Neuron (in vitro differentiated cells): ENCODE results near the gene DNHD1.

Experiments
- H2AFZ ChIP-seq: one replicate; pipeline ENCODE4 v1.6.1; 2013; ENCODE audit warnings: low read depth, mild to moderate bottlenecking, inconsistent platforms, low read length, moderate library complexity
- H3K27me3 ChIP-seq: one replicate; pipeline ENCODE4 v1.6.1; 2013; ENCODE audit warnings: low read length; ENCODE audit not compliant: insufficient read depth
- H3K36me3 ChIP-seq: one replicate; pipeline ENCODE4 v1.6.1; 2013; ENCODE audit warnings: low read length; ENCODE audit not compliant: insufficient read depth
- H3K4me1 ChIP-seq: one replicate; pipeline ENCODE4 v1.6.1; 2013; ENCODE audit warnings: low read length; ENCODE audit not compliant: insufficient read depth
- H3K4me3 ChIP-seq: 2 replicates; pipeline ENCODE4 v1.5.1; 2013; ENCODE audit warnings: mild to moderate bottlenecking, low read length, moderate library complexity
- H3K9me3 ChIP-seq: one replicate; pipeline ENCODE4 v1.6.1; 2013; ENCODE audit warnings: low read length

DNHD1 gene

DNA sequence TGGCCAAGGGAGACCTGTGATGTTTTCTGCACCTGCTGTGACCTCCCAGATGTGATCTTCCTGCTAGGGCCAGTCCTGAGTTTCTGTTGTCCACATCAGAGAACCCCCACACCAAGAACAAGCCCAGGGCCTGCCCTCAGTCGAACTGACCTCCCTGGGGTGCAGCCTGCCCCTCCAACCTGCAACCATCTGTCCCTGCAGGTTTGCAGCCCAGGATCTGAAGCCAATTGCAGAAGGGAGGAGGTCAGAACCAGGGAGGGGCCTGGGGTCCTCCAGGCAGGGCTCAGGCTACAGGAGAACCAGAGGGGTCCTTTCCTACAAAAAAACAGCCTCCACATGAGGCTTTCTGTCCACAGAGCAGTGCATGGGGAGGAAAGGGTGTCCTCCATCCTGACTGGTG lies 24.1 kb upstream of the DNHD1 start:
- Histone ChIP-seq H2AFZ (no peak overlapping the region), H3K27me3 (no peaks in the 10 kb centered on the region), H3K4me3 (peak overlapping the region; percentile 81), H3K9me3 (no peaks in the 10 kb centered on the region), H3K36me3 (peaks cover 10% of the 10 kb centered on the region), H3K4me1 (peaks cover 15% of the 10 kb centered on the region)

- peaks cover 15% of the 10 kb centered on the region for H3K36me3 ChIP-seq
- H3K27me3 ChIP-seq, result no peaks in the 10 kb centered on the region
- no peaks in the 10 kb centered on the region for H3K9me3 ChIP-seq
- H3K4me1 ChIP-seq, result peaks cover 15% of the 10 kb centered on the region
- peak within 1 kb of the TSS; percentile 81 for H3K4me3 ChIP-seq
- H2AFZ ChIP-seq, result peak within 1 kb of the TSS; percentile 65
Observed at GRCh38 chr11:6473451-6474412, 23.3 kb upstream of the DNHD1 start, which contains the start of gene TRIM3. TRIM3 (minus strand) TSS chr11:6473941; CDS start chr11:6465695, 8,246 bp downstream.

- H3K9me3 ChIP-seq, result no peaks in the 10 kb centered on the region
- H3K4me3 ChIP-seq, result peak overlapping the region; percentile 47
- peaks cover 20% of the 10 kb centered on the region for H3K36me3 ChIP-seq
- peaks cover 9% of the 10 kb centered on the region for H3K4me1 ChIP-seq
- H2AFZ ChIP-seq, result no peak overlapping the region
- H3K27me3 ChIP-seq, result no peaks in the 10 kb centered on the region
Observed at GRCh38 chr11:6474413-6474792, 22.7 kb upstream of the DNHD1 start.

GRCh38 chr11:6474806-6475500 lies 22.1 kb upstream of the DNHD1 start:
- Histone ChIP-seq H3K36me3 (peaks cover 21% of the 10 kb centered on the region), H2AFZ (no peak overlapping the region), H3K4me1 (peaks cover 9% of the 10 kb centered on the region), H3K27me3 (no peaks in the 10 kb centered on the region), H3K9me3 (no peaks in the 10 kb centered on the region), H3K4me3 (no peak overlapping the region)

- no peaks in the 10 kb centered on the region for H3K27me3 ChIP-seq
- H3K9me3 ChIP-seq, result no peaks in the 10 kb centered on the region
- peaks cover 21% of the 10 kb centered on the region for H3K36me3 ChIP-seq
- H3K4me3 ChIP-seq, result no peak overlapping the region
- H3K4me1 ChIP-seq, result peaks cover 17% of the 10 kb centered on the region
- H2AFZ ChIP-seq, result no peak overlapping the region
Observed at GRCh38 chr11:6475936-6476335, 21.1 kb upstream of the DNHD1 start.

GRCh38 chr11:6476571-6476970 lies 20.5 kb upstream of the DNHD1 start:
- no peak overlapping the region for H2AFZ ChIP-seq
- no peaks in the 10 kb centered on the region for H3K27me3 ChIP-seq
- peaks cover 17% of the 10 kb centered on the region for H3K4me1 ChIP-seq
- H3K4me3 ChIP-seq, result no peak overlapping the region
- peaks cover 21% of the 10 kb centered on the region for H3K36me3 ChIP-seq
- no peaks in the 10 kb centered on the region for H3K9me3 ChIP-seq

DNA sequence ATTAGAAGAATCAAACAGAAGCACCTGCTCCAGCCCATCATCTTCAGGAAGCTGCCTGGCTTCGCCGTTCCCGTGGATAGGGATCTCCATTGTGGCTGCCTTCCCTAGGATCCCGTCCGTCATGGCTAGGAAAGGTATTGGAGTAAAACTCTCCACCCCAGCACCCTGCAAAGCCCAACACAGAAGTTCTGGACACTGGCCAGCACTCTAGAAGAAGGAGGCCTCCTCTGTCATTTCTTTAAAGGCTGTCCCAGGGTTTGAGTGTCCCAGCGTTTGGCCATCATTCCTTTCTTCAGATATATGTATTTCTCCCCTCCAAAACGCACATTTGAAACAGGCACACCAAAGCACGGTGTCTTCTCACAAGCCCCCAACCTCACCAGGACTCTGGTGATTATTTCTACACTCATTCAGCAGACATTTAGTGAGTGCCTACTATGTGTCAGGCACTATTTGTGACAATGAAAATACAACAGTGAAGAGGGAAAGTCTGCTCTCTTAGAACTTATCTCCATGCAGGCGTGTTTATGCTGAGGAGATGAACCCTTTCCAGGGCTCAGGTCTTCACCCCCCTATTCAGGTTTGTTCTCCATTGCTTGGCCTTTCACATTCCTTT lies 16.7 kb upstream of the DNHD1 start:
- Histone ChIP-seq H3K4me1 (peaks cover 15% of the 10 kb centered on the region), H3K4me3 (peak overlapping the region; percentile 89), H3K27me3 (no peaks in the 10 kb centered on the region), H2AFZ (no peak overlapping the region), H3K36me3 (peaks cover 51% of the 10 kb centered on the region), H3K9me3 (no peaks in the 10 kb centered on the region)

- Histone ChIP-seq H3K9me3 (no peaks in the 10 kb centered on the region), H3K4me1 (peaks cover 15% of the 10 kb centered on the region), H3K4me3 (peak within 1 kb of the TSS; percentile 89), H2AFZ (peak within 1 kb of the TSS; percentile 4), H3K27me3 (no peaks in the 10 kb centered on the region), H3K36me3 (peaks cover 59% of the 10 kb centered on the region)
Observed at GRCh38 chr11:6481012-6481923, 15.8 kb upstream of the DNHD1 start, which contains the start of the genes ARFIP2 and TIMM10B. ARFIP2 (minus strand) TSS chr11:6481331; CDS start chr11:6480421, 910 bp downstream. TIMM10B (plus strand) TSS chr11:6481501; CDS start chr11:6481517, 16 bp downstream.

DNA sequence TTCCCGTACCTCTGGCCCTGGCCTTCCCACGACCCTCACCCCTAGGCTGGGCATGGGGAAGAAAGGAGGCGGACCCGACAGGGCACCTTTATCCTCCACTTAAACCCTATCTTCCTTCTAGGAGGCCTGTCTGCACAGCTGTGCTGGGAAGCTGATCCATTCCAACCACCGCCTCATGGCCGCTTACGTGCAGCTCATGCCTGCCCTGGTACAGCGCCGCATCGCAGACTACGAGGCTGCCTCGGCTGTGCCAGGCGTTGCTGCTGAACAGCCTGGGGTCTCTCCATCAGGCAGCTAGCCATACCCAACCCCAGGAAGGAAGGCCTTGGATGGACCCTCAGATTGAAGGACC lies 15.2 kb upstream of the DNHD1 start:
- no peaks in the 10 kb centered on the region for H3K27me3 ChIP-seq
- peaks cover 64% of the 10 kb centered on the region for H3K36me3 ChIP-seq
- H2AFZ ChIP-seq, result no peak overlapping the region
- no peaks in the 10 kb centered on the region for H3K9me3 ChIP-seq
- H3K4me3 ChIP-seq, result peak overlapping the region; percentile 89
- H3K4me1 ChIP-seq, result peaks cover 15% of the 10 kb centered on the region

DNA sequence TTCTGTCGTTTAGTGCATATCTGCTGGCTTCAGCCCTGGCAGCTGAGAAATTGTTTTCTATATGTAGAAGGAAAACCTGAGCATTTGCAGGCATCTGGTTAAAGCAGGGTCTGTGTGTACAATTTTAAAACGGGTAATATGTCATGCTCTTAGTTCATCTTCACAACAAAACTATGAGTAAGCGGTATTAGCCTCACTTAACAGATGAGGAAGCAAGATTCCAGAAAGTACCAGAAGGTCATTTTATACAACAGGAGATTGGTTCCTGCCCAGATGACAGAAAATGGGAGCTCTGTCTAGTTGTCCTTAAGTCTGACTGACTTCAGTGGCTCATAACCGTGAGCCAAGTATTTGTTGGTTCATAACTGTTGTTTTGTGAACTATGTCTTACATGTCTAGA lies 14.6 kb upstream of the DNHD1 start:
- peaks cover 63% of the 10 kb centered on the region for H3K36me3 ChIP-seq
- H3K4me3 ChIP-seq, result peak overlapping the region; percentile 89

GRCh38 chr11:6483015-6483414 lies 14.1 kb upstream of the DNHD1 start:
- H3K27me3 ChIP-seq, result no peaks in the 10 kb centered on the region
- H2AFZ ChIP-seq, result no peak overlapping the region
- H3K36me3 ChIP-seq, result peaks cover 62% of the 10 kb centered on the region
- H3K4me3 ChIP-seq, result no peak overlapping the region
- H3K4me1 ChIP-seq, result peaks cover 15% of the 10 kb centered on the region
- no peaks in the 10 kb centered on the region for H3K9me3 ChIP-seq

More for the DNA sequence above, 14.6 kb upstream of the DNHD1 start:
- Histone ChIP-seq H3K4me1 (peaks cover 15% of the 10 kb centered on the region), H2AFZ (no peak overlapping the region), H3K9me3 (no peaks in the 10 kb centered on the region), H3K27me3 (no peaks in the 10 kb centered on the region)

- Histone ChIP-seq H3K4me1 (peaks cover 9% of the 10 kb centered on the region), H3K4me3 (no peak overlapping the region), H3K27me3 (no peaks in the 10 kb centered on the region), H3K9me3 (no peaks in the 10 kb centered on the region), H3K36me3 (peaks cover 59% of the 10 kb centered on the region), H2AFZ (no peak overlapping the region)
Observed at GRCh38 chr11:6485661-6486060, 11.4 kb upstream of the DNHD1 start.
